HUES48 (cell line): ENCODE data around the gene EPHA3.

Experiments
- H3K27ac ChIP-seq: one replicate; pipeline ENCODE4 v1.7.0; 2013; ENCODE audit warnings: low read depth, low read length, inconsistent platforms
- H3K27me3 ChIP-seq: 2 replicates; pipeline ENCODE4 v1.6.1; 2013; ENCODE audit warnings: mild to moderate bottlenecking, low read length; ENCODE audit not compliant: control insufficient read depth, insufficient read depth
- H3K36me3 ChIP-seq: 2 replicates; pipeline ENCODE4 v1.6.1; 2013; ENCODE audit warnings: low read length; ENCODE audit not compliant: control insufficient read depth, insufficient read depth
- H3K4me1 ChIP-seq: 2 replicates; pipeline ENCODE4 v1.6.1; 2013; ENCODE audit warnings: mild to moderate bottlenecking, low read length; ENCODE audit not compliant: control insufficient read depth, insufficient read depth
- H3K4me3 ChIP-seq: 2 replicates; pipeline ENCODE4 v1.5.1; 2013; ENCODE audit warnings: mild to moderate bottlenecking, low read depth, low read length
- H3K9ac ChIP-seq: 2 replicates; pipeline ENCODE4 v1.6.1; 2013; ENCODE audit warnings: mild to moderate bottlenecking, low read depth, low read length, moderate library complexity
- H3K9me3 ChIP-seq: 2 replicates; pipeline ENCODE4 v1.6.1; 2013; ENCODE audit warnings: low read length; ENCODE audit not compliant: control insufficient read depth, insufficient read depth

EPHA3 gene

GRCh38 chr3:89441141-89441540, 333.7 kb downstream of the EPHA3 start:
- no peaks in the 10 kb centered on the region for H3K36me3 ChIP-seq
- H3K27me3 ChIP-seq = no peaks in the 10 kb centered on the region
- H3K27ac ChIP-seq = no peak overlapping the region
- no peak overlapping the region for H3K4me3 ChIP-seq
- no peaks in the 10 kb centered on the region for H3K9me3 ChIP-seq
- H3K9ac ChIP-seq = no peak overlapping the region
- no peaks in the 10 kb centered on the region for H3K4me1 ChIP-seq

DNA sequence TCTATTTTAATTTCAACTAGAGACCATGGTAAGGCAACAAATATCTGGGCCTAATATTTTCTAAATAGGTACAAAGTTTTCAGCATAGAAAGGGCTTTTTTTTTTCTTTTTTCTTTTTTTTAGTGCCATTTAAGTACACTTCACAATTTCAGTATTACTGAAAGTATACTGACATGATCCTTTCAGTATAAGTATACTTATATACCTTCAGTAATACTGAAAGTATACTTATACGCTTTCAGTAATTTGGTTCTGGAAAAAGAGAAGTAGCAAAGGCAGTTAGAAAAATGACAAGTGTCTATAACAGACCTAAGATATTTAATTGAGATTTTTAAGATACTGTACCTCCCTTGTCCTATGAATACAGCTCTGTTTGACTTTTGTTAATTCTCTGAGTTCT, 339.2 kb downstream of the EPHA3 start:
- H3K4me1 ChIP-seq = no peaks in the 10 kb centered on the region
- no peaks in the 10 kb centered on the region for H3K36me3 ChIP-seq
- no peak overlapping the region for H3K4me3 ChIP-seq
- no peaks in the 10 kb centered on the region for H3K27me3 ChIP-seq
- H3K27ac ChIP-seq = no peak overlapping the region
- H3K9me3 ChIP-seq = no peaks in the 10 kb centered on the region
- H3K9ac ChIP-seq = no peak overlapping the region

DNA sequence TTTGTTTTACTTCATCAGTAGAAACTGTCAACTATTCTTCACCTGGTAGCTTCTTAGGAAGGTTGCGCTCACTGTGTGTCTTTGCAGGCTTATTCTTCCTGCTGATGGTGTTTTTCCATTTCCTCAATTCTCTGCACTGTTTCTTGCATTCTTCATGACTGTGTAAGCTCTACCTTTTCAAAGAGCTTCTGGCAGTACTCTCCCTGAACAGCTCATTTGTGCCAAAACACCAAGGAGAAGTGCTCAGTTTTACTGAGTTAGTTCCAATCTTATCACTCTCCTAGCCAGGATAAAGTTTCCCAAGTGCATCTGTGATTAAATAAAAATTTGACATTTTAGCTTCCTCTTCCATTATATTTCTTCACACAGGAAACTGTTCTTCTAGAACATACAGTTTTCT, 339.8 kb downstream of the EPHA3 start:
- Histone ChIP-seq H3K4me1 (no peaks in the 10 kb centered on the region), H3K36me3 (no peaks in the 10 kb centered on the region), H3K4me3 (no peak overlapping the region), H3K9me3 (no peaks in the 10 kb centered on the region), H3K9ac (no peak overlapping the region), H3K27ac (no peak overlapping the region), H3K27me3 (no peaks in the 10 kb centered on the region)

GRCh38 chr3:89449086-89449485, 341.7 kb downstream of the EPHA3 start:
- Histone ChIP-seq H3K9me3 (no peaks in the 10 kb centered on the region), H3K27me3 (no peaks in the 10 kb centered on the region), H3K4me3 (no peak overlapping the region), H3K4me1 (no peaks in the 10 kb centered on the region), H3K9ac (no peak overlapping the region), H3K27ac (no peak overlapping the region), H3K36me3 (no peaks in the 10 kb centered on the region)

GRCh38 chr3:89452066-89452465, 344.6 kb downstream of the EPHA3 start:
- Histone ChIP-seq H3K36me3 (no peaks in the 10 kb centered on the region), H3K9ac (no peak overlapping the region), H3K4me3 (no peak overlapping the region), H3K4me1 (no peaks in the 10 kb centered on the region), H3K27ac (no peak overlapping the region), H3K27me3 (no peaks in the 10 kb centered on the region), H3K9me3 (no peaks in the 10 kb centered on the region)

DNA sequence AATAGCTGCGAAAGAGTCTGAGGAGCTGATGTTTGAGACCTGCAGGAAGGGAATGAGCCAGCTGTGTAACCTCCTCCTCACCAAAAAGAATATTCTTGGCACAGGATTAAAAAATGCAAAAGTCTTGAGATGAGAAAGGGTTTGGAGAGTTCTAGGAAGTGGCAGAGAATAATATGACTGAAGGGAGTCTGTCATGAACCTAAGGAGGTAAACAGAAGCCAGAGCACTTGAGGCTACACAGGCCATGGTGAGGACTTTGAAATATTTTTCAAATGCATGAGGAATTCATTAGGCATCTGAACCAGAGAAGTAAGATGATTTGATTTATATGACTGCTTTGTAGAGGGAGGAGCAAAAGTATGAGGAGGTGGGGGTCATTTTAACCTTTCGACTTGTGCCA, 347.8 kb downstream of the EPHA3 start:
- H3K36me3 ChIP-seq = no peaks in the 10 kb centered on the region
- no peaks in the 10 kb centered on the region for H3K27me3 ChIP-seq
- no peak overlapping the region for H3K4me3 ChIP-seq
- H3K27ac ChIP-seq = no peak overlapping the region
- H3K4me1 ChIP-seq = no peaks in the 10 kb centered on the region
- H3K9me3 ChIP-seq = peaks cover 4% of the 10 kb centered on the region; the same call in 1 of the 2 replicates
- H3K9ac ChIP-seq = no peak overlapping the region

DNA sequence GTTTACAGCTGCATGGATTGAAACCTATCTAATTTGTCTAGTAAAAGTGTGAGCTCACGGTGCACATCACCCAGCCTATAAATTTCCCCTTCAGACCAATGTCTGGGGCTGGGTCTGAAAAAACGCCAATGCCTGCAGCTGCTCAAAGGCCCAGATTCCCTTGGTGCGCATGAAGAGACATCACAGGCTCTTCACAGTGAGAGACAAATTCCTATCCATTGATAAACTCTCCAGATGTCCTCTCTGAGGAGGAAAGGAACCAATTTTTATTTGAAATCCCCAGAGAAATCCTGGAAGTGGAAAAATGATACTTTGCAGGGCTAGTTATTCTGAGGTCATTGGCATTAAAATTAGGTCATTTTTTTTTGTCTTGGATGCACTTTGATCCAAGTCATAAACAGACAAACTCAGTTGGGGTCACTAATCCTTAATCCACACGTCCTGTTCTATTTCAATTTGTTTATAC, 360.5 kb downstream of the EPHA3 start:
- no peaks in the 10 kb centered on the region for H3K4me1 ChIP-seq
- H3K9me3 ChIP-seq = no peaks in the 10 kb centered on the region
- H3K4me3 ChIP-seq = no peak overlapping the region

DNA sequence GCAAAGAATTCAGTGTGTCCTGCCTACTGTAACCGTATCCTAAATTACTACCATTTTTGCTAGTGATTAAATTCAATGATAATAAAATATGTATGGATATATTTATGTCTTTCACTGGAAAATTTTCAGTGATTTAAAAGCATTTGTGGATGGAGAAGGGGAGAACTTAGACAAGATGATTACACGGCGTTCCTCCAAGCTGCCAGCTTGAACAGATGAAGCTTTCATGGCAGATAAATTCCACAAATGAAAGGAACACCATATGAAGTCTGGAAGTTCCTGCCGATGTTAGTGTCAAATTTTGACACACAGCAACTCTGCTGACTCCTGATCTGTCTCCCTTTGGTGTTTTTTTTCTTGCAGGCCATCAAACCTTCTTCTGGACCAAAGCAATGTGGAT, 364.7 kb downstream of the EPHA3 start:
- no peaks in the 10 kb centered on the region for H3K9me3 ChIP-seq
- no peak overlapping the region for H3K9ac ChIP-seq
- H3K36me3 ChIP-seq = no peaks in the 10 kb centered on the region
- no peak overlapping the region for H3K27ac ChIP-seq
- no peak overlapping the region for H3K4me3 ChIP-seq
- H3K27me3 ChIP-seq = no peaks in the 10 kb centered on the region
- no peaks in the 10 kb centered on the region for H3K4me1 ChIP-seq

More for the DNA sequence above, 360.5 kb downstream of the EPHA3 start:
- H3K36me3 ChIP-seq = no peaks in the 10 kb centered on the region
- H3K27me3 ChIP-seq = no peaks in the 10 kb centered on the region
- no peak overlapping the region for H3K27ac ChIP-seq
- H3K9ac ChIP-seq = no peak overlapping the region

DNA sequence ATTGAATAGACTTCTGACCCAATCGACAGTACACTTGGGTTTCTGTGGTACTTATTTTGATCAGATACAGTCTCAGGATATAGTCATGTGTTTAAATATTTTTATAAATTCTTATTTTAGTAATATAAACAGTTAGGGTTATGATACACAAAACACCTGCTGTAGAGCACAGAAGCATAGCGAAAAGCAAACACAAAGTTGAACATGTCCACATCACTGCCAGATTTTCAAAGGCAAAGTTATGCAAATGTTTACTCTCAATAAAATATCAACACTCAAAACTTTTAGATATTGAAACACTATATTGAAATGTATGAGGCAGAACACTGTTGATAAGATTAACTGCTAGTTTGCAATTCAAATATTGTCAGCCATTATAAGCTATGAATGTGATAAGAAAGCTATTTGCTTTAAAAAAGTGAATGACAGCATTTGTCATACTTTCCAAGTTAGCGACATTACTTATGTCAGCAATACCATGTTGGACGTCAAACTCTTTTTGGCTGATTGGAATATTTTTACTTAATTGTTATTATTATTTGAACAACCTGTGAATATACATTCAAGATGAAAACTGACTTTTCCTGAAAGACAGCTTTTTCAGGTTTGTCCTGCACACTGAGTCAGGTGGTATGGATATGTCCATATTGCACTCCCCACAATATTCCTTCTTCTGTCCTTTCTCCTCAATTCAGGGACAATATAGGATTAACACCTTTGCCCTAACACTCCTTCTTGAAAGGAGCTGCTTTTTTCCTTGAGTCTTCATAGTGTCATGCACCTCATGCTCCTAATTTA, 367.1 kb downstream of the EPHA3 start:
- Histone ChIP-seq H3K9me3 (no peaks in the 10 kb centered on the region), H3K27ac (no peak overlapping the region)

DNA sequence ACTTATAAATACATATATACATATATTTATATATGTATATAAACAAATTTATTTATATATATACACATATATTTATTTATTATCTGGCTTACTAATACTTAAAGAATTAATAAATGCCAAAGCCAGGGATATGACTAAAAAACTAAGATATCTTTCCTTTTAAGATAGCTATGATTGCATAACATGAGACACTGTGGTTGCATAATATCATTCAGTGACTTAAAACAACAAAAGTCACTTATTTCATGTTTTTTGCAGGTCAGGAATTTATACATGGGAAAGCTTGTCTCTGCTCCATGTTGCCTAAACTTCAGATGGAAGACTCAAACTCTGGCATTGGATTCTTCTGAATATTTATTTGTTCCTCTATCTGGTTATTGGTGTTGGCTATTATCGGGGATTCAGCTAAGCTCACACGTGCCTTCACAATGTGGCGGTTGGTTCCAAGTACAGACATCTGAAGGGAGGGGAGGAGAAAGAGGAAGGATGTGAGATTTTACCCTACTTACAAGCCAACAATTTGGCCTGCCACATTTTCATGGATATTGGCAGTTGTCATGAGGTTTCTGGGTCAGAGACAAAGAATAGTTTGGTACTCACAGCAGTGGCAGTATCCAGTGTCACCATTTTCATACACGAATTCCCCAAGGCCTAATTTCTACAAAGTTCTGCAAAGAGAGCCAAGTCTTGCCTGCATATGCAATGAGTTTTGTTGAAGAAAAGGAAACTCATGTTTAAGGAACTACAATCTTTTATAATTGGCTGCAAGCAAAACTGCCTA, 381.6 kb downstream of the EPHA3 start:
- H3K9me3 ChIP-seq = no peaks in the 10 kb centered on the region
- no peak overlapping the region for H3K4me3 ChIP-seq
- no peaks in the 10 kb centered on the region for H3K4me1 ChIP-seq
- no peak overlapping the region for H3K27ac ChIP-seq
- H3K36me3 ChIP-seq = no peaks in the 10 kb centered on the region
- H3K9ac ChIP-seq = no peak overlapping the region
- no peaks in the 10 kb centered on the region for H3K27me3 ChIP-seq

More for the DNA sequence above, 367.1 kb downstream of the EPHA3 start:
- H3K4me1 ChIP-seq = no peaks in the 10 kb centered on the region
- H3K4me3 ChIP-seq = no peak overlapping the region
- H3K27me3 ChIP-seq = no peaks in the 10 kb centered on the region
- no peaks in the 10 kb centered on the region for H3K36me3 ChIP-seq
- H3K9ac ChIP-seq = no peak overlapping the region

GRCh38 chr3:89490129-89490528, 382.7 kb downstream of the EPHA3 start:
- no peaks in the 10 kb centered on the region for H3K4me1 ChIP-seq
- no peaks in the 10 kb centered on the region for H3K9me3 ChIP-seq
- no peak overlapping the region for H3K27ac ChIP-seq
- H3K4me3 ChIP-seq = no peak overlapping the region
- no peaks in the 10 kb centered on the region for H3K36me3 ChIP-seq
- H3K27me3 ChIP-seq = no peaks in the 10 kb centered on the region
- H3K9ac ChIP-seq = no peak overlapping the region
